Suprapubic skin (tissue), 4 donors: Measurements from ENCODE around the gene NF1. TPM values are rescaled to one million over a fixed set of nuclear protein-coding genes. Genes with fewer than 3 reads are reported as not detected.
"Not testable (repeated sequence)": the region's sequence is repeated elsewhere in the genome, so short reads cannot be mapped to it uniquely, and the experiment has no call there.

Source experiments
- DNase-seq, 2 donors: peaks; one replicate each; pipeline ENCODE4 v3.0.0-alpha.2; 2019; ENCODE audit warnings: low spot score in 2 of 2
- H3K27ac ChIP-seq: fragments of 200-600 bp; sonication (generic); one replicate; pipeline ENCODE4 v1.5.1; 2019
- H3K27me3 ChIP-seq: fragments of 200-600 bp; sonication (generic); one replicate; pipeline ENCODE4 v1.5.1; 2019
- H3K36me3 ChIP-seq: fragments of 200-600 bp; sonication (generic); one replicate; pipeline ENCODE4 v1.5.1; 2019
- H3K4me1 ChIP-seq: fragments of 200-600 bp; sonication (generic); one replicate; pipeline ENCODE4 v1.5.1; 2019
- H3K4me3 ChIP-seq: fragments of 200-600 bp; sonication (generic); one replicate; pipeline ENCODE4 v1.5.1; 2019; ENCODE audit warnings: mild to moderate bottlenecking
- H3K9me3 ChIP-seq: fragments of 200-600 bp; sonication (generic); one replicate; pipeline ENCODE4 v1.5.1; 2019
- EP300 ChIP-seq: sonication (generic); formaldehyde crosslinking; IDR thresholded peaks from one replicate; pipeline ENCODE4 v1.6.1; 2017; ENCODE audit warnings: antibody characterized with exemption
- POLR2A ChIP-seq, 2 donors: fragments of 450-650 bp; IDR thresholded peaks; one replicate each; pipeline ENCODE4 v1.6.1; 2017; ENCODE audit warnings: antibody characterized with exemption in 2 of 2, mild to moderate bottlenecking in 2 of 2, moderate library complexity in 2 of 2
- POLR2AphosphoS5 ChIP-seq, 3 donors: sonication (generic); formaldehyde crosslinking; IDR thresholded peaks; one replicate each; pipeline ENCODE4 v1.6.1; 2017; ENCODE audit warnings: antibody characterized with exemption in 3 of 3
- WGBS: methylation state at CpG from one replicate; pipeline ENCODE4 v1.1.5; 2018; 5-methylcytosine and 5-hydroxymethylcytosine counted together
- total RNA-seq, 4 donors: library from RNA; depleted of rRNA; stranded (reverse); fragments of >200 nt; gene quantifications; one replicate each; pipeline ENCODE4 v1.1.0, GENCODE V29; 2016
- TF ChIP-seq, protein P1 (sequence below), 2 donors: fragments of 200-600 bp in 1 of 2; fragments of 450-650 bp in 1 of 2; sonication (generic) in 1 of 2; IDR thresholded peaks; one replicate each; pipeline ENCODE4 v1.5.1; 2016 to 2019; ENCODE audit warnings: antibody characterized with exemption in 2 of 2, mild to moderate bottlenecking in 1 of 2, moderate library complexity in 1 of 2

Gene NF1
- total RNA-seq, 4 donors from 2014 or later = 32.3 to 113 (median 45.4) TPM

DNA sequence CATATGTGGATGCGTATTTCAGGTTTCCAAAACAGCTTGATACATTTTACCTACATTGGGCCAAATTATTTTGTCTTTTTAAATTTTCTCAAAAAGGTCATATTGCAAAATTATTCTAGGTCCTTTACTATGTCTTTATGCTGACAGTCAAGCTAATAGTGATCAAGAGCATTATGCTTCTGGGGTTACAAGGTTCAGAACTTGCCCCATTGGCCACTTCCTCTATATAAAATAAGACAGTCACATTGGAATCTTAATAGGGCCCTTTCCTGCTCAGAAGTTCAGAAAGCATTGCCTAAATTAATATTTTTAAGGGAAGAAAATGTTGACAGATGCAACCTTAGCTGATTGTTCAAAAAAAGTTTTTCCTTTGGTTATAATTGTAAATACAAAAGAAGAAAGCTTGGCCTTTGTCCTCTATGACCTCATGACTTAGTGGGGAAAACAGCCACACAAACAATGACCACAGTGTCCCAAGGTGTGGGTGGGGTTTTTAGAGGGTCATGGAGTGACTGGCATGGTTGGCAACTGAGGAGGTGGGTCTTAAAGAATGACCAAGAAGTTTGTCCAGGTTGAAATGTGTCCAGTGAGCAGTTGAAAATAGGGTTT, 284.9 kb downstream of the NF1 start:
- Histone ChIP-seq H3K4me1 (no peaks in the 10 kb centered on the region), H3K27ac (no peak overlapping the region), H3K4me3 (no peak overlapping the region), H3K9me3 (no peaks in the 10 kb centered on the region), H3K36me3 (peaks cover 4% of the 10 kb centered on the region), H3K27me3 (no peaks in the 10 kb centered on the region)
- TF ChIP-seq, protein P1, sequence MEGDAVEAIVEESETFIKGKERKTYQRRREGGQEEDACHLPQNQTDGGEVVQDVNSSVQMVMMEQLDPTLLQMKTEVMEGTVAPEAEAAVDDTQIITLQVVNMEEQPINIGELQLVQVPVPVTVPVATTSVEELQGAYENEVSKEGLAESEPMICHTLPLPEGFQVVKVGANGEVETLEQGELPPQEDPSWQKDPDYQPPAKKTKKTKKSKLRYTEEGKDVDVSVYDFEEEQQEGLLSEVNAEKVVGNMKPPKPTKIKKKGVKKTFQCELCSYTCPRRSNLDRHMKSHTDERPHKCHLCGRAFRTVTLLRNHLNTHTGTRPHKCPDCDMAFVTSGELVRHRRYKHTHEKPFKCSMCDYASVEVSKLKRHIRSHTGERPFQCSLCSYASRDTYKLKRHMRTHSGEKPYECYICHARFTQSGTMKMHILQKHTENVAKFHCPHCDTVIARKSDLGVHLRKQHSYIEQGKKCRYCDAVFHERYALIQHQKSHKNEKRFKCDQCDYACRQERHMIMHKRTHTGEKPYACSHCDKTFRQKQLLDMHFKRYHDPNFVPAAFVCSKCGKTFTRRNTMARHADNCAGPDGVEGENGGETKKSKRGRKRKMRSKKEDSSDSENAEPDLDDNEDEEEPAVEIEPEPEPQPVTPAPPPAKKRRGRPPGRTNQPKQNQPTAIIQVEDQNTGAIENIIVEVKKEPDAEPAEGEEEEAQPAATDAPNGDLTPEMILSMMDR (IDR thresholded peaks at IDR 0.05) = no peak
- no peak for TF ChIP-seq EP300
- no peak for TF ChIP-seq POLR2A (IDR thresholded peaks at IDR 0.05)
- TF ChIP-seq POLR2AphosphoS5 (IDR thresholded peaks at IDR 0.05) = no peak
- DNase-seq = no peak
- 98% methylated on average over 1 of the region's 1 CpG for WGBS

DNA sequence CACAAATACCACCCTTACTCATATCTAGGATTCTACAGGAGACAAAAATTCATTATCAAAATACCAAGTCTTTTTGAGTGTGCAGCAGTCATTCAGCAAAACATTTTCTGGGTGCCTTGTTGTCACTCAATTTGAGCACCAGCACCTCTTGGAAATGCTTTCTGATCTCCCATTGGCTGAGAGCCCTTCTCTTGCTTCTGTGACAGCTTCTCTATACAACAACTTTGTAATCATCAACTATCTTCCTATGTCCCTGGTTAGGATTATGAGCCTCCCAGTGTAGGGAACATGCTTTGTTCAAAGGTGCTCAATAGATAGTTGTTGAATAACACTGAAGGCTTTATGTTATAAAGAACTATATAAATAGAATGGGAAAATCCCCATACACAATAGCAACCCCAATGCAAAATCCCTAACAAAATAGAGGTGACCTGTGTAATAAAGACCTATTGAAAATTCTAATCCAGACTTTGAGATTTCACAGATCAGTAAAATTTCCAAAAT, 286.4 kb downstream of the NF1 start:
- Histone ChIP-seq H3K9me3 (no peaks in the 10 kb centered on the region), H3K27ac (no peak overlapping the region), H3K27me3 (no peaks in the 10 kb centered on the region), H3K4me3 (no peak overlapping the region), H3K4me1 (no peaks in the 10 kb centered on the region), H3K36me3 (peaks cover 4% of the 10 kb centered on the region)
- TF ChIP-seq POLR2AphosphoS5 (IDR thresholded peaks at IDR 0.05) = no peak
- TF ChIP-seq, protein P1 (IDR thresholded peaks at IDR 0.05) = no peak
- no peak for TF ChIP-seq POLR2A (IDR thresholded peaks at IDR 0.05)
- no peak for TF ChIP-seq EP300
- no peak for DNase-seq

DNA sequence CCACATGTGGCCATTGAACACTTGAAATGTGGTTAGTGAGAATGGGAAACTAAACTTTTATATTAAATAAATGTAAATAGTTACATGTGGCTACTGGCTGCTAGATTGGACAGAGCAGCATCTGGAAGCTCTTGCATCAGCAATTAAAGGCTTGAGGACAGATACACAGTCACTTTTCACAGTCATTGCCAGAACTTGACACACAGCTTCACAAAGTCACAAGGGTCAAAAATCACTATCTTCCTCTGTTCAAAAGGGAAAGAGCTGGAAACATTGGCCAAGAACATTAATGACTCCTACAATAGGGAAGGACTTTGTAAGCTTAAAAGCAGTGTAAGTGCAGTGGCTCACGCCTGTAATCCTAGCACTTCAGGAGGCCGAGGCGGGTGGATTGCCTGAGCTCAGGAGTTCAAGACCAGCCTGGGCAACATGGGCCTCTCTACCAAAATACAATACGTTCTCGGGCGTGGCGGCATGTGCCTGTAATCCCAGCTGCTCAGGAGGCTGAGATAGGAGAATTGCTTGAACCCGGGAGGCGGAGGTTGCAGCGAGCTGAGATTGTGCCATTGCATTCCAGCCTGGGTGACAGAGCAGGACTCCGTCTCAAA, 288.0 kb downstream of the NF1 start:
- H3K4me3 ChIP-seq, H3K4me1 ChIP-seq, H3K27me3 ChIP-seq, H3K9me3 ChIP-seq, DNase-seq, H3K27ac ChIP-seq, H3K36me3 ChIP-seq: not testable (repeated sequence)
- 93% methylated on average over 11 of the region's 11 CpGs for WGBS

DNA sequence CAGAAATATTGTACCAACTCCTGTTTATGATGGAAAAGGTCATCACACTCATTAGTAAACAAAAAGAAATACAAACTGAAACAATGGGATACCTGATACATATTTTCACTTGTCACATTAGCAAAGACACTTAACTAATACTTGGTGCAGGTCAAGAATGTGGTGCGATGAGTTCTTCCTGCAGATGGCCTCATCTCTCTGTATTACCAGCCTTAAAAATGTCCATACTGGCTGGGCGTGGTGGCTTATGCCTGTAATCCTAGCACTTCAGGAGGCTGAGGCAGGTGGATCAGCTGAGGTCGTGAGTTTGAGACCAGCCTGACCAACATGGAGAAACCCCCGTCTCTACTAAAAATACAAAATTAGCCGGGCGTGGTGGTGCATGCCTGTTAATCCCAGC, 288.7 kb downstream of the NF1 start:
- 96% methylated on average over 6 of the region's 6 CpGs for WGBS
- not testable (repeated sequence) for H3K4me3 ChIP-seq, H3K27me3 ChIP-seq, H3K9me3 ChIP-seq, DNase-seq, H3K27ac ChIP-seq, H3K4me1 ChIP-seq, H3K36me3 ChIP-seq

DNA sequence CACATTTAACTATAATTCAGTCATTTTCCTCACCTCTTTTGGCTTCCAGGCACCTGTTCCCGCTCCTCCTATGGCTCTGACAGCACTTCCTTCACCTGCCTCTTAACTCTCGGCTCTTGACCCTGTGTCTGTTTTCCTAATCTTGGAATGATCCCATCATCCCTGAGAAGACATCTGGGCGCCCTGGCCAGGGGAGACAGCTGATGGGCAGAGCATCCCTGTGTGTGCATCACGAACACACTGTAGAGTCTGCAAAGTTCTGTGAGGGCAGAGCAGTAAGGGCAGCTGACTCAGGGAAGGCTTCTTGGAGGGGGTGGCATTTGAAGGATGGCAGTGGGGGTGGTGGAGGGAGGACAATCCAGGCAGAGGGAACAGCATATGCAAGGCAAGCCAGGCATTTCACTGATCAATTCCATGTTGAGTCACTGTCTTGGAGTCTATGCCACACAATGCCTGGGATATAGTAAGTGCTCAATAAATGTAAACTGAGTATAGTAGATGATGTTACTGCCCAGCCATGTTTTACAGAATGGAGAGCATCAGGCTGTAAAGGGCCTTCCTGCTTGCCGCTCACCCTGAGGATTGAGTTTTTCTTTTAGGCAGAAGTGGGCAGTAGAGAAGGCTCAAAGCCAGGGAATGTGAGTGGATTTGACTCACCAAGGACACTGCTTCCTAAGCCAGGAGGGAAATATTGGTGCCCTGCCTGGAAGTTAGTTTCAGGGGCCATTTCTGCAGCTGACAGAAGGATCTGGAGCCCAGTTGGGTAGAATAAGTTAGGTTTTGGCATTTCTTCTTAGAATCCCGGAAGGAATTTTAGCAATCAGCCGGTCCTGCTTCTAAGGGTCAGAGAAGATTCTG, 290.9 kb downstream of the NF1 start:
- H3K4me3 ChIP-seq = no peak overlapping the region
- TF ChIP-seq POLR2AphosphoS5 (IDR thresholded peaks at IDR 0.05) = no peak
- no peak for TF ChIP-seq POLR2A (IDR thresholded peaks at IDR 0.05)
- TF ChIP-seq, protein P1 (IDR thresholded peaks at IDR 0.05) = no peak
- no peaks in the 10 kb centered on the region for H3K4me1 ChIP-seq
- no peaks in the 10 kb centered on the region for H3K9me3 ChIP-seq
- 77% methylated on average over 7 of the region's 7 CpGs for WGBS
- H3K36me3 ChIP-seq = no peaks in the 10 kb centered on the region
- no peak overlapping the region for H3K27ac ChIP-seq
- DNase-seq = no peak
- peaks cover 21% of the 10 kb centered on the region for H3K27me3 ChIP-seq

DNA sequence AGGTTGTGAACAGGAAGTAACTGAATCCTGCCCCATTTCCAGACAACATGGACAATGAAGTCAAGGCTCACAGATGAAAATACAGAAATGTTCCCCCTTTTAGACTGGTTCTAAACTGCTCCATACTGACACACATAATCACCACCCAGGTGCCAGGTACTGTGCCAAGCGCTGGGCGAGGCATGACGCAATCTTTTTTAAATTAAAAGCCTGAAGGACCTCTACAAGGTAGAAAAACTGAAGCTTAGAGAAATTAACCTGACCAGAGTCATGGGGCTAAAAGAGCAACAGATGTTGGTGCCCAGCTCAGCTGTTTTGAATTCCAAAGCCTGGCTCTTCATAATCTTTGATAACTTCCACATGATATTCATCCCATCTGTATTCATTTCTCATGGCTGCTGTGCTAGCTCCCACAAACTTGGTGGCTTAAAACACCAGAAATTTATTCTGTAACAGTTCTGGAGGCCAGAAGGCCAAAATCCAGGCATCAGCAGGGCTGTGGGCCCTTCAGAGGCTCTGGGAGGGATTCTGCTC, 291.8 kb downstream of the NF1 start:
- Histone ChIP-seq H3K27me3 (peaks cover 29% of the 10 kb centered on the region), H3K4me3 (no peak overlapping the region), H3K4me1 (peaks cover 7% of the 10 kb centered on the region), H3K27ac (no peak overlapping the region), H3K36me3 (no peaks in the 10 kb centered on the region), H3K9me3 (no peaks in the 10 kb centered on the region)
- no peak for DNase-seq
- no peak for TF ChIP-seq POLR2A (IDR thresholded peaks at IDR 0.05)
- TF ChIP-seq, protein P1 (IDR thresholded peaks at IDR 0.05) = no peak
- TF ChIP-seq POLR2AphosphoS5 (IDR thresholded peaks at IDR 0.05) = no peak
- no peak for TF ChIP-seq EP300
- 48% methylated on average over 3 of the region's 3 CpGs for WGBS
